GM19468 (cell line): ENCODE results near the gene EVC2.
"Not testable (repeated sequence)": the region's sequence is repeated elsewhere in the genome, so short reads cannot be mapped to it uniquely, and the experiment has no call there.

Experiments used
- ATAC-seq: cut with Tn5 transposase; IDR thresholded peaks from one replicate; pipeline ENCODE4 v1.9.1; 2021; ENCODE audit warnings: mild to moderate bottlenecking, moderate library complexity, moderate number of reproducible peaks; ENCODE audit not compliant: unreplicated experiment; ENCODE audit errors: extremely low read depth

The EVC2 gene

GRCh38 chr4:5632571-5632970, 75.8 kb downstream of the EVC2 start:
- ATAC-seq: no peak

DNA sequence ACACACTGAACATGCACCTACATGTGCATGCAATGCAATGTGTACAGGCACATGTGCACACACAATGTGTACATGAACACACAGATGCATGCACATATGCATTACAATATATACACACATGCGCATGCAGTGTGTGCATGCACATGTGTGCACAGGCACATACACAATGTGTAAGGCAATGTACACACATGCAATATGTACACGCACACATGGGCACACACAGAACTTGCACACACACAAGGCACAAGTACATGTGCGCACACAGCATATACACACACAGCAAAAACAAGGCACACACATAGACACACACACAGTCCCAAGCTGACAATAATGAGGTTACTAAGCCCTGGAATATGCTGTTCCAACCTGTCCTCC, 76.3 kb downstream of the EVC2 start:
- ATAC-seq: no peak

- ATAC-seq: no peak
Observed at GRCh38 chr4:5631352-5632065, 76.8 kb downstream of the EVC2 start.

- ATAC-seq: no peak
Observed at GRCh38 chr4:5630762-5631161, 77.6 kb downstream of the EVC2 start.

GRCh38 chr4:5629542-5629941, 78.8 kb downstream of the EVC2 start:
- ATAC-seq: no peak

DNA sequence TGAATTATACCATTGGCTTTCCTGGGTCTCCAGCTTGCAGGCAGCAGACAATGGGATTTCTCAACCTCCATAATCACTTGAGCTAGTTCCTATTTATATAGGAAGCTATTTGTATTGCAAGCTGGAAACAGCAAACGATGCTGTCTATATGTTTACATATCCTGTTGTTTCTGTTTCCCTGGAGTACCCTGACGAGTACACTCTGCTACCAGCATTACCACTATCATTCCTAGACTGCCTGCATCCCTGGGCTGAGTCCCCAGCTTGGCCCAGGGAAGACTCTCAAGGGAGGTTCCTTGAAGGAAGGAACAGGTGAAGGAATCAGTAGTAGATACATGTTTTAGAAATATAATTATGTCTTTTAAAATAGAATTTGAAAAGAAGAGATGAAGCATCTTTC, 81.4 kb downstream of the EVC2 start:
- no peak for ATAC-seq

GRCh38 chr4:5622596-5622995, 85.8 kb downstream of the EVC2 start:
- ATAC-seq: no peak

- ATAC-seq: no peak
Observed at GRCh38 chr4:5619913-5620625, 88.3 kb downstream of the EVC2 start.

GRCh38 chr4:5618051-5618960, 90.1 kb downstream of the EVC2 start:
- no peak for ATAC-seq

GRCh38 chr4:5616331-5616950, 91.9 kb downstream of the EVC2 start:
- ATAC-seq: no peak

DNA sequence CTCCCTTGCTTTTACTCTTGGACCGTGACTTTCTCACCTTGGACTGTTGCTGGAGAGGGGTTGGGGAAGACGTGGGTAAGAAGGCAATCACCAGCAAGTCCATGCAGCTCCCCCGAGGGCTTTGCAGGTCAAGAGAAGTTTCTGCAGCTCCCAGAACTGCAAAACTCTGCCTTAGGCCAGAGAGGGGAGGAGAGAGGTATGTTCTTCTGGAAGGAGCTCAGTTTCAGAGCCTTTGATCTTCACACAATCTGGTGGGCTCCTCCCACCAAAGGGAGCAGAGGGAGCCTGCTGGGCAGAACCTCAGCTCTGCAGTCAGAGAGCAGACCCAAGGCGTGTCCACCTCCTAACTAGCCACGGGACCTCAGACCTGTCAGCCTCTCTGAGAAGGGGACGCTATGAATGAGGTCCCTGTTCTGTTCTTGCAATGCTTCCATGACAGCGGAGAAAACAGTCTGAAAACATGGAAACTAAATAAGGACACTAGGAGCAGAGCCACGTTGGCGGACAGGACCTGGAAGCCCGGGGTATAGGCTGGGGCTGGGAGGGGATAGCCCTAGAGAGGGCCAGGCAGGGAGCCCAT, 92.8 kb downstream of the EVC2 start:
- ATAC-seq: no peak

DNA sequence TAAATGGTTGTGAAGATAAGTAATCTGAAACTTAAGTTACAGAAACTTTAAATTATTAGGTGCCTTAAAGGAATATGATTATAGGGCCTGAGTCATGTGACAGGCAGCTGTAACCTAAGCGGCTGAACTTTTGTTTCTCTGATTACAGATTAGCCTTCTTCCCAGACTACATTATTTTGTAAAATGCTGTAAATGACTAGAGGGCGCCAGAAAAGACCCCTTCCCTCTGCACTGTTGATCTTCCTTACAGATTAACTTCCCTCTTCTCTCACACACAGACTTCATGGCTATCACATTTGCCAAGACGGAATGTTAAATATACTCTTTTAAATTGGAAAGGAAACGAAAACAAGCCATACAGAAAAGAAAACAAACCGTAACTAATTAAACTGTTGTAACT, 96.6 kb downstream of the EVC2 start:
- ATAC-seq: no peak

DNA sequence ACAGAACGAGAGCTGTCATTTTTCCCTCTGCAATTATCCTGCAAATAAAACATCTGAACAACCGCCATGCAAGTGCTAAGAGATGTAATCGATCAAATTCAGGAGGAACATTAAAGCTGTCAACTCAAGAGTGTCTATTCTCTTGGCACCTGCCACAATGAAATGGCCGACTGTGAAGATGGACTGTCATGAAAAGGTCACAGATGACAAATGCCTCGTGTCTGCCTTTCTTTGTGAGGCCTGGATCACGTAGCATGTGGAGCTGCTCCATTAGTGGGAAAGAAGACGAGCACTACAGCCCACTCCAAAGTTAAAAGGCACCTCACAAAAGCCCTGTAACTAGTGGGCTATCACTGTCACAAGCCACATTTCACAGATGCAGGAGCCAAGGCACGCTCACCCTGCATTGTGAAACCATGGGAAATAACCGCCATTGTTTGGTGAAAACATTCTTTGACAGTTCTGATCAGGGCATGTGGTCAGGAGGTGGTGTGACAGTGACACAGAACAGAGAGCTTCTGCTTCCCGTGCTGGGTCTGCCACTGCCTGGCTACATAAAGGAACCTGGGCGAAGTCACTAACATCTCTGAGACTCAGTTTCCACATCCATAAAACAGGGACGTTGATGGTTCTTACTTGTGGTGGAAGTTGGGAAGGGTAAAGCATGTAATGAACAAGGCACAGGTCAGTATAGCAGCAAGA, 98.9 kb downstream of the EVC2 start:
- ATAC-seq: no peak

DNA sequence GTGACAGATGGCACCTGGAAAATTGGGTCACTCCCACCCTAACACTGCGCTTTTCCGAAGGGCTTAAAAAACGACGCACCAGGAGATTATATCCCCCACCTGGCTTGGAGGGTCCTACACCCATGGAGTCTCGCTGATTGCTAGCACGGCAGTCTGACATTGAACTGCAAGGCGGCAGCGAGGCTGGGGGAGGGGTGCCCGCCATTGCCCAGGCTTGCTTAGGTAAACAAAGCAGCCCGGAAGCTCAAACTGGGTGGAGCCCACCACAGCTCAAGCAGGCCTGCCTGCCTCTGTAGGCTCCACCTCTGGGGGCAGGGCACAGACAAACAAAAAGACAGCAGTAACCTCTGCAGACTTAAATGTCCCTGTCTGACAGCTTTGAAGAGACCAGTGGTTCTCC, 114.5 kb downstream of the EVC2 start:
- not testable (repeated sequence) for ATAC-seq

DNA sequence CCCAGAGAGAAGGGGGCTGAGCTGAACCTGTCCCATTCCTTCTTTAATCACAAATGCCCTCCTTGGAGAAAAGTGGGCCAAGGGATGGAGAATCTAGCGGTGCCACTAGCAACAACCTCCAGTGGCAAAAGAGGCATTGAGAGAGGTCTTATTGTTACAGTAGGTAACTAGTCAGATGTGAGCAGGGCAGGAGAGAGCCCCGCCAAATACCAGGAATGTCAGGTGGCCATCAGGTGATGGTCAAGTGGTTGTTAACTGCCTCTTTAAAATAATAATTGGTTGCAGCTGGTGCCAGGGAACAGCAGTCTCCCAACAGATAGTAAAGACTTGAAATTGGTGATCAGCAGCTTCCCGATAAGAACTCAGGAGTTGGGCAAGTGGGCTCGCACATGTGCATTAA, 116.1 kb downstream of the EVC2 start:
- no peak for ATAC-seq

DNA sequence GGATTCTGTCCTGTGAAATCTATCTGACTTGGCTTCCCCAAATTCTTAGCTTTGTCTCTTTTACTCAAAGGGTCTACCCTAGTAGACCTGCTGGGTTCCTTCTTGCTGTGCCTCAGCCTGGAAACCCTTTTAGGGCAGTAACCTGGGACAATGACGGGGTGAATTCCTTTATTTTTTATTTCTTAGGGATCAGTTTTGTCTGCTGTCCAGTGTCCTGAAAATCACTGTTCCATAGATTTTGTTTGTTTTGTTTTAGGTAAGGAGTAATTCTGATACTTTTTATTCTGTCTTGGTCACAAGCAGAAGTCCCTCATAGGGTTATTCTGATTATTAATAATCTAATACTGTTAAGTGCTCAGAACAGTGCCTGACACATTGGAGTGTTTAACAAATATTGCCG, 118.9 kb downstream of the EVC2 start:
- no peak for ATAC-seq

- no peak for ATAC-seq
Observed at GRCh38 chr4:5588046-5588445, 120.3 kb downstream of the EVC2 start.

DNA sequence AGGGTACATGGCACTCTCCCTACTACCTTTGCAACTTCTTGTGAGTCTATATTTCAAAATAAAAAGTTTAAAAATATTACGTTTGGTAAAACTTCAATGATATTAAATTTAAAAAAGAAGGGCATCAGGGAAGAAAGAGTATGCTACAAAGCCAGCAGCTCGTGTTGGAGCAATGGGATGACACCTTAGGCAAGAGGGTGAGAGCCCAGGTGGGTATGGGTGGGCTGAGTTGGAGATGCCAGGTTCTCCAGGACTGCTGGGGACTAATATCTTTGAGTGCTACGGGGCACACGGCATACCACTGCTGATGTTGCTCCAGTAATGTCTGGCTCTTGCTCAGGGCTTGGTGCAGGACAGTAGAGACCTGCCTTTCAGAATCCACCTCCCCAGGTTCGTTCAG, 132.4 kb downstream of the EVC2 start:
- no peak for ATAC-seq

GRCh38 chr4:5574386-5574785, 134.0 kb downstream of the EVC2 start:
- no peak for ATAC-seq

GRCh38 chr4:5573965-5574364, 134.4 kb downstream of the EVC2 start:
- no peak for ATAC-seq
